ENCODE data around the gene CTF1. TPM values are rescaled to one million over a fixed set of nuclear protein-coding genes. Genes with fewer than 3 reads are reported as not detected.

CTF1 gene
- total RNA-seq, 1 experiment from 2014 or later = 3.6 TPM

DNA sequence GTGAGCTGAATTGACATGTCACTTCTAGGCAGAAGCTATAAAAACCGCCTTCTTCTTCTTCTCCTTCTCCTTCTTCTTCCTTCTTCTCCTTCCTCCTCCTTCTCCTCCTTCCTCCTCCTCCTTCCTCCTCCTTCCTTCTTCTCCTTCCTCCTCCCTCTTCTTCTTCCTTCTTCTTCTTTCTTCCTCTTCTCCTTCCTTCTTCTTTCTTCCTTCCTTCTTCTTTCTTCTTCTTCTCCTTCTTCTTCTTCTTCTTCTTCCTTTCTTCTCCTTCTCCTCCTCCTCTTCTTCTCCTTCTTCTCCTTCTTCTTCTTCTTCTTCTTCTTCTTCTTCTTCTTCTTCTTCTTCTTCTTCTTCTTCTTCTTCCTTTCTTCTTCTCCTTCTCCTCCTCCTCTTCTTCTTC is 22.2 kb downstream of the CTF1 start:
- Mint-ChIP-seq H3K9me3 (ENCODE audit: unreplicated experiment) (peaks cover 6% of the 10 kb centered on the region), H3K27me3 (ENCODE audit: insufficient read depth, unreplicated experiment) (no peaks in the 10 kb centered on the region), H3K4me1 (ENCODE audit: insufficient read depth, unreplicated experiment) (no peaks in the 10 kb centered on the region), H3K27ac (ENCODE audit: low read depth, unreplicated experiment) (no peak overlapping the region), H3K36me3 (ENCODE audit: insufficient read depth, unreplicated experiment) (peaks cover 9% of the 10 kb centered on the region), H3K4me3 (ENCODE audit: unreplicated experiment) (no peak overlapping the region)
- CTCF ChIA-PET = interaction anchor here (0.9 to 2.6 kb wide), 4 partner anchors 17 to 140 kb away, joined by 4 to 18 read pairs (median 7); no protein-coding TSS in a partner anchor
- no peak for DNase-seq (ENCODE audit: unreplicated experiment)
- TF ChIP-seq, protein P1, sequence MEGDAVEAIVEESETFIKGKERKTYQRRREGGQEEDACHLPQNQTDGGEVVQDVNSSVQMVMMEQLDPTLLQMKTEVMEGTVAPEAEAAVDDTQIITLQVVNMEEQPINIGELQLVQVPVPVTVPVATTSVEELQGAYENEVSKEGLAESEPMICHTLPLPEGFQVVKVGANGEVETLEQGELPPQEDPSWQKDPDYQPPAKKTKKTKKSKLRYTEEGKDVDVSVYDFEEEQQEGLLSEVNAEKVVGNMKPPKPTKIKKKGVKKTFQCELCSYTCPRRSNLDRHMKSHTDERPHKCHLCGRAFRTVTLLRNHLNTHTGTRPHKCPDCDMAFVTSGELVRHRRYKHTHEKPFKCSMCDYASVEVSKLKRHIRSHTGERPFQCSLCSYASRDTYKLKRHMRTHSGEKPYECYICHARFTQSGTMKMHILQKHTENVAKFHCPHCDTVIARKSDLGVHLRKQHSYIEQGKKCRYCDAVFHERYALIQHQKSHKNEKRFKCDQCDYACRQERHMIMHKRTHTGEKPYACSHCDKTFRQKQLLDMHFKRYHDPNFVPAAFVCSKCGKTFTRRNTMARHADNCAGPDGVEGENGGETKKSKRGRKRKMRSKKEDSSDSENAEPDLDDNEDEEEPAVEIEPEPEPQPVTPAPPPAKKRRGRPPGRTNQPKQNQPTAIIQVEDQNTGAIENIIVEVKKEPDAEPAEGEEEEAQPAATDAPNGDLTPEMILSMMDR (IDR thresholded peaks at IDR 0.05; ENCODE audit: unreplicated experiment) = no peak
- POLR2A ChIA-PET = interaction anchor here (1.7 kb wide), 1 partner anchor 12 kb away, joined by 5 read pairs; no protein-coding TSS in a partner anchor
- intact Hi-C loops (cut with micrococcal nuclease) = no loop called here
- BruUV-seq (replicated peaks) = no TSS peak

DNA sequence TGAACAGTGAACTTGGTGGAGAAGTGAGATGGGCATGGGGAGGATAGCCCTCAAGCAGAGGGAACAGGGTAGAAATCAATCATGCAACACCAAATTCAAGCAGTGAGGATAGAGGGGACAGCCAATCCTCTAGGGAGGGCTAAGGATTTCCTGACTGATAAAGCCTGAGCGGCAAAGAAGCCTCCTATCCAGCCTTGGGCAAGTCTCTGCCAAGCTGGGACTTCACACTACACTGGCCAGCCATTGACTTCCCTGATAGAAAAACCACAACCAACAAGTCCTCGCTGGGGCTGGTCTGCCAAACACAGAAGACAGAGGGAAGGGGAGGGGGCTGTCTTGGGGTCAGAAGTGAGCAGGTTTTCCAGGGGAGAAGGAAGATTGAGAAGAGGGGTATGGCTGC is 24.5 kb downstream of the CTF1 start:
- H3K4me1 Mint-ChIP-seq (ENCODE audit: insufficient read depth, unreplicated experiment) = peaks cover 10% of the 10 kb centered on the region
- H3K9me3 Mint-ChIP-seq (ENCODE audit: unreplicated experiment) = peaks cover 6% of the 10 kb centered on the region
- intact Hi-C loops (cut with micrococcal nuclease) = loop anchor here (1.0 kb wide), 1 partner anchor 77 kb away; no protein-coding TSS in a partner anchor
- ChIA-PET CTCF (interaction anchor here (0.6 to 2.6 kb wide), 4 partner anchors 19 to 79 kb away, joined by 3 to 18 read pairs (median 4); no protein-coding TSS in a partner anchor), POLR2A (no interaction called here)
- H3K36me3 Mint-ChIP-seq (ENCODE audit: insufficient read depth, unreplicated experiment) = peaks cover 16% of the 10 kb centered on the region
- TF ChIP-seq, protein P1 (IDR thresholded peaks at IDR 0.05; ENCODE audit: unreplicated experiment) = no peak
- BruUV-seq (replicated peaks) = no TSS peak
- H3K27me3 Mint-ChIP-seq (ENCODE audit: insufficient read depth, unreplicated experiment) = no peaks in the 10 kb centered on the region
- peak overlapping the region; percentile 98 for H3K4me3 Mint-ChIP-seq (ENCODE audit: unreplicated experiment)
- DNase-seq (ENCODE audit: unreplicated experiment) = no peak
- H3K27ac Mint-ChIP-seq (ENCODE audit: low read depth, unreplicated experiment) = no peak overlapping the region

DNA sequence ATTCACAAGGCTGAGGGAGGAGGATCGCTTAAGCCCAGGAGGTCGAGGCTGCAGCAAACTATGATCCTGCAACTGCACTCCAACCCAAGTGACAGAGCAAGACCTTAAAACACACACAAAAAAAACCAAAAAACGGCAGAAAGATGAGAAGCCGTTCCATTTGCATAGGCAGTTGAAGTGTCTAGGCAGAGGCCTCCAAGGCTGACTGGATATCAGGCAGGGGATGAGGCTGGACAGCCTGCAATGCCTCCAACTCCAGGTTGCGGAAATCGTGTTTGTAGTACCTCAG is 25.0 kb downstream of the CTF1 start:
- H3K9me3 Mint-ChIP-seq (ENCODE audit: unreplicated experiment) = peaks cover 6% of the 10 kb centered on the region
- peak overlapping the region; percentile 98 for H3K4me3 Mint-ChIP-seq (ENCODE audit: unreplicated experiment)
- peaks cover 14% of the 10 kb centered on the region for H3K4me1 Mint-ChIP-seq (ENCODE audit: insufficient read depth, unreplicated experiment)
- H3K27ac Mint-ChIP-seq (ENCODE audit: low read depth, unreplicated experiment) = no peak overlapping the region
- H3K27me3 Mint-ChIP-seq (ENCODE audit: insufficient read depth, unreplicated experiment) = no peaks in the 10 kb centered on the region
- no TSS peak for BruUV-seq (replicated peaks)
- TF ChIP-seq, protein P1 (IDR thresholded peaks at IDR 0.05; ENCODE audit: unreplicated experiment) = no peak
- peaks cover 22% of the 10 kb centered on the region for H3K36me3 Mint-ChIP-seq (ENCODE audit: insufficient read depth, unreplicated experiment)
- ChIA-PET CTCF (interaction anchor here (0.6 to 2.6 kb wide), 4 partner anchors 20 to 80 kb away, joined by 3 to 18 read pairs (median 4); no protein-coding TSS in a partner anchor), POLR2A (no interaction called here)
- no peak for DNase-seq (ENCODE audit: unreplicated experiment)
- intact Hi-C loops (cut with micrococcal nuclease) = loop anchor here (1.0 kb wide), 1 partner anchor 77 kb away; no protein-coding TSS in a partner anchor

DNA sequence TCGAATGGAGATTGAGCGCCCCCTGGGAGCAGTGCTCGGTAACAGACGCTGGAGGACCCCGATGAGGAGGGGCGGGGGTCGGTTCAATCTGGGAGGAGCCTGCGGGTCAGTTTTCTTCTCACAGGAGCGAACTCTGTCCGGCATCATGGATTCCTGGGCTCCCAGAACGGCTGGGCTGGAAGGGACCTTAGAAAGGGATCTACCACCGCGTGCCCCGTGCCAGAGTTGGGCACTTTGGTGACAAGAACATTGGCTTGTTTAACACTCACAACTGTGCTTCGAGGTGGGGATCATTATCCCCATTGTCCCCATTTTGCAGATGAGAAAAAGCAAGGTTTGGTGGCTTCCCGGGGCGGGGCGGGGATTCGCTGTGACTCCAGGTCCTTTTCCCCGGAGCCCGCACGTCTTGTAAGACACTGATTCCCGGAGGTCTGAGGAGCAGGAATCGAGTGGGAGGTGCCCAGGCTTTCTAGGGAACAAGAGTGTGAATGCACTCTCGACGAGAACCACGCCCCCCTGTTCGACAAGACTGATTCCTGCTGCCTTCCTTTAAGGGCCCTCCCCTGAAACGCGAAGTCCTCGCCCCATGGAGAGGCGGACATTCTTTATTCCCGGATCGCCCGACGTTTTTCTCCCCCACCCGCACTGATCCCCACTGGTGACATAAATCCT is 25.5 kb downstream of the CTF1 start:
- no TSS peak for BruUV-seq (replicated peaks)
- POLR2A ChIA-PET = interaction anchor here (0.6 to 1.0 kb wide), 8 partner anchors 16 to 1055 kb away, joined by 3 to 5 read pairs (median 4); partner anchors contain the start of gene CTF1
- Mint-ChIP-seq H3K4me3 (ENCODE audit: unreplicated experiment) (peak overlapping the region; percentile 98), H3K27ac (ENCODE audit: low read depth, unreplicated experiment) (peak overlapping the region; percentile 100), H3K9me3 (ENCODE audit: unreplicated experiment) (peaks cover 6% of the 10 kb centered on the region), H3K27me3 (ENCODE audit: insufficient read depth, unreplicated experiment) (no peaks in the 10 kb centered on the region), H3K4me1 (ENCODE audit: insufficient read depth, unreplicated experiment) (peaks cover 14% of the 10 kb centered on the region), H3K36me3 (ENCODE audit: insufficient read depth, unreplicated experiment) (peaks cover 23% of the 10 kb centered on the region)
- TF ChIP-seq, protein P1 (IDR thresholded peaks at IDR 0.05; ENCODE audit: unreplicated experiment) = peak; percentile 42
- peak; percentile 29 for DNase-seq (ENCODE audit: unreplicated experiment)
- intact Hi-C loops (cut with micrococcal nuclease) = loop anchor here (1.0 to 2.0 kb wide), 2 partner anchors 27 to 78 kb away; partner anchors contain the start of gene BCL7C
- CTCF ChIA-PET = interaction anchor here (0.7 to 1.0 kb wide), 4 partner anchors 27 to 188 kb away, joined by 3 to 5 read pairs (median 4); no protein-coding TSS in a partner anchor
